Breast epithelium (tissue), 4 donors: ENCODE measurements around the gene TCN1. TPM values are rescaled to one million over a fixed set of nuclear protein-coding genes. Genes with fewer than 3 reads are reported as not detected.
"Not testable (repeated sequence)": the region's sequence is repeated elsewhere in the genome, so short reads cannot be mapped to it uniquely, and the experiment has no call there.

ENCODE experiments used
- DNase-seq, 2 donors: peaks; one replicate each; pipeline ENCODE4 v3.0.0-alpha.2; 2019; ENCODE audit warnings: low spot score in 2 of 2
- H3K27ac ChIP-seq, 2 donors: fragments of 200-600 bp; sonication (generic) in 1 of 2; one replicate each; pipeline ENCODE4 v1.5.1; 2016 to 2019; ENCODE audit warnings: mild to moderate bottlenecking in 1 of 2
- H3K27me3 ChIP-seq, 2 donors: fragments of 200-600 bp; sonication (generic) in 1 of 2; one replicate each; pipeline versions ENCODE4 v1.5.1 to v1.6.0; 2017 to 2019; ENCODE audit warnings: control low read depth in 1 of 2, mild to moderate bottlenecking in 1 of 2
- H3K36me3 ChIP-seq: fragments of 200-600 bp; one replicate; pipeline ENCODE4 v1.5.1; 2019
- H3K4me1 ChIP-seq, 2 donors: fragments of 200-600 bp; sonication (generic); one replicate each; pipeline ENCODE4 v1.5.1; 2016 to 2019; ENCODE audit warnings: control low read depth in 1 of 2
- H3K4me3 ChIP-seq, 3 donors: fragments of 200-600 bp; sonication (generic); 1 replicate in 2 of 3; 2 replicates in 1 of 3; pipeline ENCODE4 v1.5.1; 2016 to 2019; ENCODE audit warnings: mild to moderate bottlenecking in 3 of 3, moderate library complexity in 2 of 3
- H3K9me3 ChIP-seq, 2 donors: fragments of 200-600 bp; sonication (generic) in 1 of 2; one replicate each; pipeline ENCODE4 v1.5.1; 2016 to 2019; ENCODE audit warnings: control low read depth in 1 of 2
- CTCF ChIP-seq, 3 donors: fragments of 450-650 bp; IDR thresholded peaks; one replicate each; pipeline ENCODE4 v1.5.1; 2016 to 2017; ENCODE audit warnings: antibody characterized with exemption in 3 of 3, mild to moderate bottlenecking in 3 of 3, moderate library complexity in 3 of 3
- POLR2A ChIP-seq: fragments of 450-650 bp; IDR thresholded peaks from one replicate; pipeline ENCODE4 v1.6.1; 2016; ENCODE audit warnings: antibody characterized with exemption, mild to moderate bottlenecking, moderate library complexity
- POLR2AphosphoS5 ChIP-seq, 3 donors: sonication (generic); formaldehyde crosslinking; IDR thresholded peaks; one replicate each; pipeline ENCODE4 v1.6.1; 2017; ENCODE audit warnings: antibody characterized with exemption in 3 of 3
- intact Hi-C: fragments of 100-400 bp; cut with DNase I; formaldehyde crosslinking; loops from one replicate; pipeline ENCODE4 v1.15.1; 2023; ENCODE audit warnings: low total_unique reads
- total RNA-seq, 3 donors: library from RNA; depleted of rRNA; stranded (reverse); fragments of >200 nt; gene quantifications; one replicate each; pipeline ENCODE4 v1.1.0, GENCODE V29; 2016

TCN1 gene
- total RNA-seq, 3 donors from 2014 or later = 45.6 to 112 TPM; not detected in 1

- no peak for DNase-seq
- no peaks in the 10 kb centered on the region for H3K4me1 ChIP-seq
- no peaks in the 10 kb centered on the region for H3K27me3 ChIP-seq
- TF ChIP-seq POLR2AphosphoS5 (IDR thresholded peaks at IDR 0.05) = no peak
- no peak for TF ChIP-seq POLR2A
- TF ChIP-seq CTCF (IDR thresholded peaks at IDR 0.05) = no peak
- no peak overlapping the region for H3K4me3 ChIP-seq
- no peaks in the 10 kb centered on the region for H3K9me3 ChIP-seq
- no peaks in the 10 kb centered on the region for H3K36me3 ChIP-seq
- no peak overlapping the region for H3K27ac ChIP-seq
- intact Hi-C loops = loop anchor here (10.0 kb wide), 1 partner anchor 465 kb away; the partner anchor contains the start of gene MS4A6E
These were observed 6.6 kb downstream of the TCN1 start for GRCh38 chr11:59859673-59860072.

- Histone ChIP-seq H3K9me3 (no peaks in the 10 kb centered on the region), H3K36me3 (no peaks in the 10 kb centered on the region), H3K27ac (no peak overlapping the region), H3K4me3 (no peak overlapping the region), H3K27me3 (no peaks in the 10 kb centered on the region), H3K4me1 (no peaks in the 10 kb centered on the region)
- intact Hi-C loops = loop anchor here (10.0 kb wide), 1 partner anchor 467 kb away; the partner anchor contains the start of gene MS4A6E
- TF ChIP-seq POLR2A = no peak
- TF ChIP-seq POLR2AphosphoS5 (IDR thresholded peaks at IDR 0.05) = no peak
- TF ChIP-seq CTCF (IDR thresholded peaks at IDR 0.05) = no peak
- no peak for DNase-seq
These were observed 8.6 kb downstream of the TCN1 start for GRCh38 chr11:59857439-59858434.

GRCh38 chr11:59854871-59855270, 11.4 kb downstream of the TCN1 start:
- DNase-seq = no peak
- intact Hi-C loops = loop anchor here (10.0 kb wide), 1 partner anchor 470 kb away; the partner anchor contains the start of gene MS4A6E
- Histone ChIP-seq H3K27me3 (no peaks in the 10 kb centered on the region), H3K4me1 (no peaks in the 10 kb centered on the region), H3K9me3 (no peaks in the 10 kb centered on the region), H3K27ac (no peak overlapping the region), H3K36me3 (no peaks in the 10 kb centered on the region), H3K4me3 (no peak overlapping the region)
- TF ChIP-seq CTCF (IDR thresholded peaks at IDR 0.05) (no peak), POLR2A (no peak), POLR2AphosphoS5 (IDR thresholded peaks at IDR 0.05) (no peak)

- not testable (repeated sequence) for H3K36me3 ChIP-seq, H3K27me3 ChIP-seq, DNase-seq, H3K4me1 ChIP-seq, H3K4me3 ChIP-seq, H3K9me3 ChIP-seq, H3K27ac ChIP-seq
- intact Hi-C loops = loop anchor here (10.0 kb wide), 1 partner anchor 473 kb away; the partner anchor contains the start of gene MS4A6E
These were observed 14.9 kb downstream of the TCN1 start for GRCh38 chr11:59851416-59851815.

- H3K4me1 ChIP-seq, H3K27me3 ChIP-seq, intact Hi-C loops, H3K9me3 ChIP-seq, H3K36me3 ChIP-seq, DNase-seq, H3K4me3 ChIP-seq: not testable (repeated sequence)
- H3K27ac ChIP-seq = peak overlapping the region in 1 of 2 donors; percentile 7
These were observed 16.7 kb downstream of the TCN1 start for GRCh38 chr11:59849551-59849950.

GRCh38 chr11:59849129-59849528, 17.2 kb downstream of the TCN1 start:
- TF ChIP-seq POLR2A (no peak), POLR2AphosphoS5 (IDR thresholded peaks at IDR 0.05) (no peak), CTCF (IDR thresholded peaks at IDR 0.05) (no peak)
- DNase-seq = no peak
- H3K27me3 ChIP-seq = no peaks in the 10 kb centered on the region
- H3K9me3 ChIP-seq = no peaks in the 10 kb centered on the region
- no peaks in the 10 kb centered on the region for H3K4me1 ChIP-seq
- intact Hi-C loops = no loop called here
- H3K4me3 ChIP-seq = no peak overlapping the region
- no peaks in the 10 kb centered on the region for H3K36me3 ChIP-seq
- H3K27ac ChIP-seq = peak overlapping the region in 1 of 2 donors; percentile 7

- H3K27me3 ChIP-seq, H3K27ac ChIP-seq, intact Hi-C loops, H3K36me3 ChIP-seq, H3K4me1 ChIP-seq, DNase-seq, H3K4me3 ChIP-seq, H3K9me3 ChIP-seq: not testable (repeated sequence)
These were observed 17.8 kb downstream of the TCN1 start for GRCh38 chr11:59848439-59848838.
